Right lobe of liver (tissue), 4 donors: ENCODE results near the gene CNOT4.

Experiments used
- CTCF ChIP-seq, 4 donors: fragments of 200-600 bp in 3 of 4; fragments of 450-650 bp in 1 of 4; IDR thresholded peaks; one replicate each; pipeline versions ENCODE4 v1.5.1 to v1.8.0; 2016 to 2022; ENCODE audit warnings: antibody characterized with exemption in 4 of 4, mild to moderate bottlenecking in 2 of 4
- POLR2A ChIP-seq: fragments of 450-650 bp; IDR thresholded peaks from one replicate; pipeline ENCODE4 v1.6.1; 2017; ENCODE audit warnings: antibody characterized with exemption, mild to moderate bottlenecking
- donor health status: DM: no; HTN: no; CAD: no.
- donor health status: DM: no; HTN: no; CAD: no.
- donor health status: DM: no; HTN: yes; CAD: no.

GRCh38 chr7:135326636-135327280 lies 183.1 kb downstream of the CNOT4 start:
- TF ChIP-seq CTCF (IDR thresholded peaks at IDR 0.05) (no peak), POLR2A (no peak)
